ENCODE measurements around the gene METTL26.

METTL26 gene

DNA sequence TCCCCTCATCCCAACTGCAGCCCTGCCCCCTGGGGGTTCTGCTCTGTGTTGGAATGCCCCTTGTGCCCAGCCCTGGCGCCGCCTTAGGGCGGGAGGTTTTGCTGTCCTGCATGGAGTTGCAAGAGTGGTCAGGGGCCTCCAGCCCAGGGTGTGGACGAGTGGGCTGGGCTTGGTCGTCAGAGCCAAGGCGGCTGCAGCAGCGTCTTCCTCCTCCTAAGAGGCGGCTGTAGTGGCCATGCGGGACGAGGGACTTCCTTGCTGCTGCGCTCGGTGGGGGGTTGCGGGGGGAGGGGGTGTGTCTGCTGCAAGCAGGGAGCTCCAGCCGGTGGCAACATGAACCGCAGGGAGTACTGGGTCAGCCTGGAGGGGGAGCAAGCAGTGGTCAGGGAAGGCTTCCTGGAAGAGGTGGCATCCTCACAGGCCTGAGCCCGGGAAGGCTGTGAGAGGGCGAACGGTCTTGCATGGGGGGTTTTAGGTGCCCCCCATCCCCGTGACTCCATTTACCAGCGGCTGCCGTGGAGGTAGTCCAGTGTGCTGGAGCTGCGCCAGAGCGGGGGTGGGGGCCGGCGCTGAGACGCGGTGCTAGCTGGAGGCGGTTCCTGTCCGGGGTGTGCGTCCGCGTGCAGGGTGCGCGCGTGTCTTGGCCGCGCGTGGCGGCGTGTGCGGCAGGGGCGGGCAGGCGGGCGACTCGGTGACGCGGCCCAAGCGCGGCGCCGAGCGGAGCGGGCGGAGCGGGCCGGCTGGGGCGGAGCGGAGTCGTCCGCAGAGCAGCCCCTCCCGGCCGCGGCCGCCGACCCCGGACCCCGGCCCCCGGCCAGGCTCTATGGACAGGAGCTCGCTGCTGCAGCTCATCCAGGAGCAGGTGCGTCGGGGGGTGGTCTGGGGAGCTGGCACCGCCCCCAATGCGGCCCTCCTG lies 39.1 kb upstream of the METTL26 start, which contains the start of gene RHBDL1:
Gene RHBDL1 (plus strand): TSS at position 704 of the 916 bp plus-strand sequence. CDS start 120 bp downstream, at position 824.
- Histone ChIP-seq H3K4me3 (ENCODE audit: low read depth in 1 of 5, low read length in 5 of 5) (peak within 1 kb of the TSS in 4 of 5 donors; percentile 21 to 58 (median 36)), H3K4me1 (ENCODE audit: control insufficient read depth in 5 of 5, insufficient read depth in 5 of 5, low read length in 5 of 5) (peaks cover 0 to 29% (median 23%) of the 10 kb centered on the region in 5 donors), H3K9ac (ENCODE audit: low read length in 5 of 5) (no peak within 1 kb of the TSS), H3K27ac (ENCODE audit: low read depth, low read length) (no peak within 1 kb of the TSS), H3K27me3 (ENCODE audit: control insufficient read depth in 5 of 5, insufficient read depth in 4 of 5, low read length in 5 of 5) (peaks cover 0 to 4% (median 0%) of the 10 kb centered on the region in 5 donors), H3K36me3 (ENCODE audit: control insufficient read depth in 5 of 5, insufficient read depth in 5 of 5, low read length in 5 of 5) (peaks cover 0 to 40% (median 37%) of the 10 kb centered on the region in 5 donors), H3K9me3 (ENCODE audit: control insufficient read depth in 5 of 5, low read length in 5 of 5) (no peaks in the 10 kb centered on the region)

DNA sequence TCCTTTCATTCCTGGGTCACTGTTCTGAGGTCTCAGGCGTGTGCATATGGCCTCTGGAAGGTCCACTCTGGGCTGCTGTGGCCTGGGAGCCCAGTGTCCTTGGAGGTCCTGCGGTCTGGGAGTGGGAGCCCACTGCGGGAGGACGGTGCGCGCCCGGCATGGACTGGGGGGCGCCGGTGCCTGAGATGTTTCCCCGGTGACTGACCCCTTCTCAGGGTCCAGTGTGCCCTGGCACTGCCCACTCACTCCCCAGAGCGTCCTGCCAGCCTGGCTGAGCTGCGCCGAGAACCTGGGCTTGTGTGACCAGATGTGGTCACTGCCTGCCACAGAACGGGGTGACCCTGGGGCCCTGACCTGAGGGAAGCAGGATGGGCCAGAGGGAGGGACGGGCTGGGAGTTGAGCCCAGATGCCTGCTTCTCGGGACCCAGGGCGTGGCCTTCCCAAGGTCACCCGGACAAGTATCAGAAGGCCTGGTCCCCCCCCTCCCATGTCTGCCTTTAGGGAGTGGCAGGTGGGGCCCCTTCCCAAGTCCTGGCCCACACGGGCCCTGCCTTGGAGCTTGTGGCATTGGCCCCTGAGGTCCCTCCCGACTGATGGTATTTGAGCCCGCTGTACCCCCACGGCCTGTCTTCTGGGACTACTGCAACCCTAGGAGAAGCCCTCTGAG lies 38.2 kb upstream of the METTL26 start:
- no peak overlapping the region for H3K9ac ChIP-seq (ENCODE audit: low read length in 5 of 5)
- no peak overlapping the region for H3K4me3 ChIP-seq (ENCODE audit: low read depth in 1 of 5, low read length in 5 of 5)
- H3K27me3 ChIP-seq (ENCODE audit: control insufficient read depth in 5 of 5, insufficient read depth in 4 of 5, low read length in 5 of 5): peaks cover 0 to 4% (median 0%) of the 10 kb centered on the region in 5 donors
- no peaks in the 10 kb centered on the region for H3K9me3 ChIP-seq (ENCODE audit: control insufficient read depth in 5 of 5, low read length in 5 of 5)
- peaks cover 0 to 49% (median 45%) of the 10 kb centered on the region in 5 donors for H3K36me3 ChIP-seq (ENCODE audit: control insufficient read depth in 5 of 5, insufficient read depth in 5 of 5, low read length in 5 of 5)
- peaks cover 0 to 25% (median 24%) of the 10 kb centered on the region in 5 donors for H3K4me1 ChIP-seq (ENCODE audit: control insufficient read depth in 5 of 5, insufficient read depth in 5 of 5, low read length in 5 of 5)
- no peak overlapping the region for H3K27ac ChIP-seq (ENCODE audit: low read depth, low read length)

DNA sequence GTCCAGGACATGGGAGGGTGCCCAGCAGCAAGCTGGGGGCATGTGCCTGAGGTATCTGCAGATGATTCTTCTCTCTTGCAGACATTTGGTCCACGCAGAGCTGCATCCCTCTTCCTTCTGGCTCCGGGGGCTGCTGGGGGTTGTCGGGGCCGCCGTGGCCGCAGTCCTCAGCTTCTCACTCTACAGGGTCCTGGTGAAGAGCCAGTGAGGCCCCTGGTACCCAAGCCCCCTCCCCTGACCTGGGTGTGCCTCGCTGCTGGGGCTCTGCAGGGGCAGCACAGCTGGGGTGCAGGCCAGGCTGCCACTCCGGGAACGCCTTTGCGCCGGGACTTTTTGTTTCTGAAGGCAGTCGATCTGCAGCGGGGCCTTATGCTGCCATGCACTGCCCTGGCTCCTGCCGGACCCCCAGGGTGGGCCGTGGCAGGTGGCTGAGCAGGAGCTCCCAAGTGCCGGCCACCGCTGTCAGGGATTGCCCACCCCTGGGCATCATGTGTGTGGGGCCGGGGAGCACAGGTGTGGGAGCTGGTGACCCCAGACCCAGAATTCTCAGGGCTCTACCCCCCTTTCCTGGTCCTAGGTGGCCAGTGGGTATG lies 37.4 kb upstream of the METTL26 start:
- H3K4me3 ChIP-seq (ENCODE audit: low read depth in 1 of 5, low read length in 5 of 5): no peak overlapping the region
- peaks cover 0 to 29% (median 26%) of the 10 kb centered on the region in 5 donors for H3K4me1 ChIP-seq (ENCODE audit: control insufficient read depth in 5 of 5, insufficient read depth in 5 of 5, low read length in 5 of 5)
- H3K36me3 ChIP-seq (ENCODE audit: control insufficient read depth in 5 of 5, insufficient read depth in 5 of 5, low read length in 5 of 5): peaks cover 0 to 52% (median 47%) of the 10 kb centered on the region in 5 donors
- no peak overlapping the region for H3K9ac ChIP-seq (ENCODE audit: low read length in 5 of 5)
- no peaks in the 10 kb centered on the region for H3K9me3 ChIP-seq (ENCODE audit: control insufficient read depth in 5 of 5, low read length in 5 of 5)
- no peak overlapping the region for H3K27ac ChIP-seq (ENCODE audit: low read depth, low read length)
- peaks cover 0 to 4% (median 0%) of the 10 kb centered on the region in 5 donors for H3K27me3 ChIP-seq (ENCODE audit: control insufficient read depth in 5 of 5, insufficient read depth in 4 of 5, low read length in 5 of 5)

DNA sequence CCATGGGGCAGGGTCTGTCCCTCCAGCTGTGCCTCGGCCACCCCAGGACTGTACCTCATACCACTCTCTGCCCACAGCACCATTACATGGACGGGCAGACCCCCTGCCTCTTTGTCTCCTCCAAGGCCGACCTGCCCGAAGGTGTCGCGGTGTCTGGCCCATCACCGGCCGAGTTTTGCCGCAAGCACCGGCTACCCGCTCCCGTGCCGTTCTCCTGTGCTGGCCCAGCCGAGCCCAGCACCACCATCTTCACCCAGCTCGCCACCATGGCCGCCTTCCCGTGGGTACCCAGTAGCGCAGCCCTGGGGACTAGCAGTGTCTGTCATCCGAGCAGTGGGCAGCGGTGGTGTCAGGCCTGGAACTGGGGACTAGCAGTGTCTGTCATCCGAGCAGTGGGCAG lies 36.7 kb upstream of the METTL26 start:
- H3K27me3 ChIP-seq (ENCODE audit: control insufficient read depth in 5 of 5, insufficient read depth in 4 of 5, low read length in 5 of 5): peaks cover 0 to 4% (median 0%) of the 10 kb centered on the region in 5 donors
- peaks cover 0 to 33% (median 31%) of the 10 kb centered on the region in 5 donors for H3K4me1 ChIP-seq (ENCODE audit: control insufficient read depth in 5 of 5, insufficient read depth in 5 of 5, low read length in 5 of 5)
- peaks cover 0 to 52% (median 47%) of the 10 kb centered on the region in 5 donors for H3K36me3 ChIP-seq (ENCODE audit: control insufficient read depth in 5 of 5, insufficient read depth in 5 of 5, low read length in 5 of 5)
- no peak overlapping the region for H3K27ac ChIP-seq (ENCODE audit: low read depth, low read length)
- no peak overlapping the region for H3K9ac ChIP-seq (ENCODE audit: low read length in 5 of 5)
- no peaks in the 10 kb centered on the region for H3K9me3 ChIP-seq (ENCODE audit: control insufficient read depth in 5 of 5, low read length in 5 of 5)
- no peak overlapping the region for H3K4me3 ChIP-seq (ENCODE audit: low read depth in 1 of 5, low read length in 5 of 5)

DNA sequence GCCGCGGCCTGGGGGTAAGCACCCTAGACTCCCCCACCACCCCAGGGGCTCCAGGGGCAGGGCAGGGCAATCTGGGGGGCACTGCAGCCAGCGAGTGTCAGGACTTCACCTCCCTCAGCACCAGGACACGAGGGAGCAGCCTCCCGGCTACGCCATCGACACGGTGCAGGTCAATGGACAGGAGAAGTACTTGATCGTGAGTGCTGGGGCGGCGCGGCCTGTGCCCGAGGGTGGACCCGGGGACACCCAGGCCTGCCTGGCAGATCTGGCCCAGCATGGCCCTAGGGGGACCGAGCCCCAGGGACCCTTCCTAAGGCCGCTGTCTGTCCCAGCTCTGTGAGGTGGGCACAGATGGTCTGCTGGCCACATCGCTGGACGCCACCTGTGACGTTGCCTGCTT lies 36.3 kb upstream of the METTL26 start:
- Histone ChIP-seq H3K4me3 (ENCODE audit: low read depth in 1 of 5, low read length in 5 of 5) (no peak overlapping the region), H3K9me3 (ENCODE audit: control insufficient read depth in 5 of 5, low read length in 5 of 5) (no peaks in the 10 kb centered on the region), H3K4me1 (ENCODE audit: control insufficient read depth in 5 of 5, insufficient read depth in 5 of 5, low read length in 5 of 5) (peaks cover 2 to 37% (median 34%) of the 10 kb centered on the region in 5 donors), H3K9ac (ENCODE audit: low read length in 5 of 5) (no peak overlapping the region), H3K27me3 (ENCODE audit: control insufficient read depth in 5 of 5, insufficient read depth in 4 of 5, low read length in 5 of 5) (peaks cover 0 to 4% (median 0%) of the 10 kb centered on the region in 5 donors), H3K27ac (ENCODE audit: low read depth, low read length) (no peak overlapping the region), H3K36me3 (ENCODE audit: control insufficient read depth in 5 of 5, insufficient read depth in 5 of 5, low read length in 5 of 5) (peaks cover 0 to 52% (median 47%) of the 10 kb centered on the region in 5 donors)

DNA sequence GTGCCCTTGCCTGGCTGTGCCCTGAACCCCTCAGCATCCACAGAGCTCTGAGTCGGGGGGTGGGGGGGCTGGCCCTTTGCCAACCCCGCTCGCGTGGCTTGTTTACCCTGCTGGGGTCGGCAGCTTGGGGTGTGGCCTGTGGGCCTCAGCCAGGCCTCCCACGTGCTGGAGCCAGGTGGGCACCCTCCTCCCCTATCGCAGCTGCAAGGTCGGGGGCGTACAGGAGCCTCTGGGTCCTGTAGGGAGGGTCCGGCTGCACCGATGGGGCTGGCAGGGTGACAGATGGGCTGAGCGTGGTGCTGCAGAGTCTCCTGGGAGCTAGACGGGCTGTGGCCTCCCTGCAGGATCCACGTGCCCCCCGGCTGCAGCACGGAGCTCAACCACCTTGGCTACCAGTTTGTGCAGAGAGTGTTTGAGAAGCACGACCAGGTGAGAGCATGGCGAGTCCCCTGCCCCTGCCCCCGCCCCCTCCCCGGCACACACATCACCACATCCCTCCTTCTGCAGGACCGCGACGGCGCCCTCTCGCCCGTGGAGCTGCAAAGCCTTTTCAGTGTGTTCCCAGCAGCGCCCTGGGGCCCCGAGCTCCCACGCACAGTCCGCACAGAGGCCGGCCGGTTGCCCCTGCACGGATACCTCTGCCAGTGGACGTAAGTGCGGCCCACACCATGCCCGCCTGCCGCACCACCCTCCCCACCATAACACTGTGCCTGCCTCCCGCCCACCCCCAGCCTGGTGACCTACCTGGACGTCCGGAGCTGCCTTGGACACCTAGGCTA lies 35.4 kb upstream of the METTL26 start:
- Histone ChIP-seq H3K4me3 (ENCODE audit: low read depth in 1 of 5, low read length in 5 of 5) (no peak overlapping the region), H3K36me3 (ENCODE audit: control insufficient read depth in 5 of 5, insufficient read depth in 5 of 5, low read length in 5 of 5) (peaks cover 0 to 52% (median 47%) of the 10 kb centered on the region in 5 donors), H3K9ac (ENCODE audit: low read length in 5 of 5) (no peak overlapping the region), H3K27me3 (ENCODE audit: control insufficient read depth in 5 of 5, insufficient read depth in 4 of 5, low read length in 5 of 5) (no peaks in the 10 kb centered on the region), H3K4me1 (ENCODE audit: control insufficient read depth in 5 of 5, insufficient read depth in 5 of 5, low read length in 5 of 5) (peaks cover 2 to 40% (median 37%) of the 10 kb centered on the region in 5 donors), H3K27ac (ENCODE audit: low read depth, low read length) (no peak overlapping the region), H3K9me3 (ENCODE audit: control insufficient read depth in 5 of 5, low read length in 5 of 5) (no peaks in the 10 kb centered on the region)

DNA sequence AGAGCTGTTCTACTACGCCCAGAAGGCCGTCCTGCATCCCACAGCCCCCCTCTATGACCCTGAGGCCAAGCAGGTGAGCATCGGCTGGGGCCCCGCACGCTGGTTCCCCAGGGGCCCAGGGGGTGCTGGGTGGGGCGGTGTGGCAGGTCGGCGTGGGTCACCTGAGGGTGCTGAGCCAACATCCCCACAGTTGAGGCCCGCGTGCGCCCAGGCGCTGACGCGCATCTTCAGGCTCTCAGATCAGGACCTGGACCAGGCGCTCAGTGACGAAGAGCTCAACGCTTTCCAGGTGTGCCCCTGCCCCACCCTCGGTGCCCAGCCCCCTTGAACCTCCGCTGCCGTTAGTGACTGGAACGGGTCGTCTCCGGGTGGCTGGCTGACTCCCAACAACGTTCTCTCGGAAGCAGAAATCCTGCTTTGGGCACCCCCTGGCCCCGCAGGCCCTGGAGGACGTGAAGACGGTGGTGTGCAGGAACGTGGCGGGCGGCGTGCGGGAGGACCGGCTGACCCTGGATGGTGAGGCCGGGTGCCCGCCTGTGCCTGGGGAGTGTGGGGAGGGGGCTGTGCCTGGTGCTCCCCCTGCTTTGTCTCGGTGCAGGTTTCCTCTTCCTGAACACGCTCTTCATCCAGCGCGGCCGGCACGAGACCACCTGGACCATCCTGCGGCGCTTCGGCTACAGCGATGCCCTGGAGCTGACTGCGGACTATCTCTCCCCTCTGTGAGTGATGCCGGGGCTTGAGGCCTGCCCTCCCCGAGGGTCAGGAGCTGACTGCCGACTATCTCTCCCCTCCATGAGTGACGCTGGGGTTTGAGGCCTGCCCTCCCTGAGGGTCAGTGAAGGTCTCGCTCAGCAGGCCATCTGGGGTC lies 34.6 kb upstream of the METTL26 start:
- H3K27me3 ChIP-seq (ENCODE audit: control insufficient read depth in 5 of 5, insufficient read depth in 4 of 5, low read length in 5 of 5): no peaks in the 10 kb centered on the region
- H3K4me1 ChIP-seq (ENCODE audit: control insufficient read depth in 5 of 5, insufficient read depth in 5 of 5, low read length in 5 of 5): peaks cover 2 to 34% (median 31%) of the 10 kb centered on the region in 5 donors
- no peaks in the 10 kb centered on the region for H3K9me3 ChIP-seq (ENCODE audit: control insufficient read depth in 5 of 5, low read length in 5 of 5)
- no peak overlapping the region for H3K27ac ChIP-seq (ENCODE audit: low read depth, low read length)
- H3K4me3 ChIP-seq (ENCODE audit: low read depth in 1 of 5, low read length in 5 of 5): no peak overlapping the region
- peaks cover 0 to 52% (median 47%) of the 10 kb centered on the region in 5 donors for H3K36me3 ChIP-seq (ENCODE audit: control insufficient read depth in 5 of 5, insufficient read depth in 5 of 5, low read length in 5 of 5)
- no peak overlapping the region for H3K9ac ChIP-seq (ENCODE audit: low read length in 5 of 5)

DNA sequence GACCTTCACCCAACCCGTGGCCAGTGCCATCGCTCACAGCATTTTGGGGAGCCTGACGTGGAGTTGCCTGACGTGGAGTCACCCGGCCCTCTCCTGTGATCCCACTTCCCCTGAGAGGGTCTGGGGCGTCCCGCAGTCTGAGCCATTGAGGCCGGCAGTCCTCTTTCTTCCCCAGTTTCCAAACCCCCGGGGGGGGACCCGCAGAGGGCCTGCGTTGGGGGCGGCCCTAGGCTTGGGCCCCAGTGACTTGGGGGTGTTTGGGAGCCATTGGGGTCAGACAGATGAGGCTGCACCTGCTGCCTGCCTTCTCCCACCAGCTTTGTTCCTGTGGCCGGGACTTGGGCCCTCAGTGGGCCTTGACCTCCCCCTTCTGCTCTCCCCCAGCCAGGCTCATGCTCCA lies 33.6 kb upstream of the METTL26 start:
- Histone ChIP-seq H3K27me3 (ENCODE audit: control insufficient read depth in 5 of 5, insufficient read depth in 4 of 5, low read length in 5 of 5) (no peaks in the 10 kb centered on the region), H3K9ac (ENCODE audit: low read length in 5 of 5) (peak overlapping the region in 1 of 5 donors; percentile 96), H3K27ac (ENCODE audit: low read depth, low read length) (no peak overlapping the region), H3K4me1 (ENCODE audit: control insufficient read depth in 5 of 5, insufficient read depth in 5 of 5, low read length in 5 of 5) (peaks cover 2 to 24% (median 22%) of the 10 kb centered on the region in 5 donors), H3K9me3 (ENCODE audit: control insufficient read depth in 5 of 5, low read length in 5 of 5) (no peaks in the 10 kb centered on the region), H3K36me3 (ENCODE audit: control insufficient read depth in 5 of 5, insufficient read depth in 5 of 5, low read length in 5 of 5) (peaks cover 0 to 52% (median 47%) of the 10 kb centered on the region in 5 donors), H3K4me3 (ENCODE audit: low read depth in 1 of 5, low read length in 5 of 5) (peak overlapping the region in 1 of 5 donors; percentile 80)
